Measurements from ENCODE around the gene RUSF1.
"Not testable (repeated sequence)": the region's sequence is repeated elsewhere in the genome, so short reads cannot be mapped to it uniquely, and the experiment has no call there.

The RUSF1 gene

DNA sequence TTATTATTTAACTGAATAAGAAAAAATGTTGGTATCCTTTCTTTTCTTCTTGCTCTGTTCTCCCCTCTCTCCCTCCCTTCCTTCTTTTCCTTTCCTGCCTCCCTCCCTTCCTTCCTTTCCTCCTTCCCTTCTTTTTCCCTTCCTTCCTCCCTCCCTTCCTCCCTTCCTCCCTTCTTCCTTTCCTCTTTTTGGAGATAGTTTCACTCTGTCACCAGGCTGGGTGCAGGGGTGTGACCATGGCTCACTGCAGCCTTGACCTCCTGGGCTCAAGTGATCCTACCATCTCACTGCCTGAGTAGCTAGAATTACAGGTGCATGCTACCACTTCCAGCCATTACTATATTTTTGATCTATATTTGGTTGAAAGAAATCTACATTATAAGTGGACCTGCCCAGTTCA lies 5.7 kb upstream of the RUSF1 start:
- no peak for DNase-seq

DNA sequence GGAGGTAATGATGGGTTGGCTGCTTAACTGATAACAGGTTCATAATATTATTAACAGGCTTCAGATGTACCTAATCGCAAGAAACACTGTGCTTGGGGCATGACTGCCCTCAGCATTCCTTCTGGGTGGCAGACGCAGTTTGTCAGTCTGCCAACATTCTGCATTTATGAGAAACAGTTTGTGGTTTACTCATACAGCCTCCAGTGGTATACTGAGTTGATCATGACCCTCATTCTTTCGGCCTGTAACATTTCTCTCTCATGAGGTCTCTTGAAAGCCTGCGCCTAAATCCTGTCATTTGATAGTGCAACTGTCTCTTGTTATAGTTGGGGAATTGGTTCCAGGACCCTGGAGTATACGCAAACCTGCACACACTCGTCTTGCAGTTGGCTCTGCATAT lies 4.9 kb upstream of the RUSF1 start:
- no peak for DNase-seq

GRCh38 chr16:31508706-31509195 lies 560 bp upstream of the RUSF1 start:
- no peak for DNase-seq

DNA sequence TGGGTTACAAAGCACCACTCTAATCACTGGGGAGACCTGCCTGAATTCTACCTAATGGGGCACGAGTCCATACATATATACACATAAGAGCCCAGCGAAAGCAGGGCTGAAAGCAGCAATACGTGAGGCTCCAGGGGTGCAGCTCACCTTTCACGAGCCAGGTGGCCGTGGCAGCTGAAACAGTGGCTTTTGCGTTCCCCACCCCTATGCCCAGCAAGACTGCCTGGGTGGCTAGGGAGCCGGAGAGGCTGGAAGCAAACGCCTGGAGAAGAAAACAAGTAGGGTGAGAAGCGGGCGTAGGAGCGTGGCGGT lies 618 bp downstream of the RUSF1 start:
- DNase-seq: peak; percentile 14

- DNase-seq: no peak
Observed at GRCh38 chr16:31505483-31505882, 2.7 kb downstream of the RUSF1 start.

- no peak for DNase-seq
Observed at GRCh38 chr16:31504159-31504558, 4.0 kb downstream of the RUSF1 start.

- not testable (repeated sequence) for DNase-seq
Observed at GRCh38 chr16:31503555-31503954, 4.6 kb downstream of the RUSF1 start.

- DNase-seq: no peak
Observed at GRCh38 chr16:31502981-31503380, 5.2 kb downstream of the RUSF1 start.

DNA sequence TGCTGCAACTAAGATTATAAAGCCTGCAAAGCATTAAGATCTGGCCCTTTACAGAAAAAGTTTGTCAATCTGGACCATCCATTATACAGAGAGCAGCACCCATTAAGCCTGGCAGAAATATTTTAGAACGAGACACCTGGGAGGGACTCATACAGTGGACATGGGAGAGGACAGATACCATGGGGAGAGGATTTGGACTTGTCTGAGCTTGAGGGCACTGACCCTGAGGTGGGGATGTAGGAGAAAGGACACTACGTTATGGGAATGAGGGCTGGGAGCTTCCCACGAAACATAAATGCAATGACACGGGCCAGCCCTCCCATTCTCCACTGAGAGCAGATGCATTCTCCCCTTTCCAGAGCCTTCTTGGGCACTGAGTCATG lies 6.2 kb downstream of the RUSF1 start:
- no peak for DNase-seq

GRCh38 chr16:31501226-31501965 lies 6.8 kb downstream of the RUSF1 start:
- DNase-seq: no peak

DNA sequence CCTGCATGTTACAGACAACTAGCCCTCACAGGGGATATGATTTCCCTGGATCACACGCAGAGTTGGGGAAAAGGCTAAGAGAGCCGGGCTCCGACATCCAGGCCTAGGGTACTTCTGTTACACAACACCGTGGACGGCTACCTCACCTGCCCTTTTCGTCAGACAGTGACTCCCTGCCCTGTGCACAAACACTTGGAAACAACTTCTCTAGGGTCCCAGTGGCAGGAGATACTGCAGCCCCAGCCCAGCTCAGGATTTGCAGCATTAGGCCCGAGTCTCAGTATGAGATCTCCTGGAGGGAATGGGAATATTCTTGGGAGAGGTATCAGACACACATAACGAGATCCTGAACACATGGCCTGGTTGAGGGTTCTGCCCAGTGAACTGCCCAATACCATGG lies 8.3 kb downstream of the RUSF1 start:
- DNase-seq: no peak

DNA sequence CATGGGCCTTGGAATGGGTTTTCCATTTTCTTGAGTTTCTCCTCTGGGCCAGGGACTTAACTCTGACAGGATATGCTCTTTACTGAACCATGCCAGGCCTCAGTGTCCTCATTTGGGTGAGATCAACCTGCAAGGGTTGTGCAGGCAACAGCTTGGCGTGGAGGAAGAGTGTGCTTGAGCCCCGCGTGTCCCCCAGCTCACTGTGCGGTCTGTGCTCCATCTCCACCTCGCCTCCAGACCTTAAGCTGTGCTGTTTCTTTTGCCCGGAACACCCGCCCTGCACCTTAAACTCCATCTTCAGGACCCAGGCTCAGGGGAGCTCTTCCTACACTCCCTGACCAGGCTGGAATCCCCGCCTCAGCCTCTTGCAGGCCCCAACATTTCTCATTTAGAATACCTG lies 9.7 kb downstream of the RUSF1 start:
- no peak for DNase-seq

- no peak for DNase-seq
Observed at GRCh38 chr16:31496670-31497069, 11.5 kb downstream of the RUSF1 start.

DNA sequence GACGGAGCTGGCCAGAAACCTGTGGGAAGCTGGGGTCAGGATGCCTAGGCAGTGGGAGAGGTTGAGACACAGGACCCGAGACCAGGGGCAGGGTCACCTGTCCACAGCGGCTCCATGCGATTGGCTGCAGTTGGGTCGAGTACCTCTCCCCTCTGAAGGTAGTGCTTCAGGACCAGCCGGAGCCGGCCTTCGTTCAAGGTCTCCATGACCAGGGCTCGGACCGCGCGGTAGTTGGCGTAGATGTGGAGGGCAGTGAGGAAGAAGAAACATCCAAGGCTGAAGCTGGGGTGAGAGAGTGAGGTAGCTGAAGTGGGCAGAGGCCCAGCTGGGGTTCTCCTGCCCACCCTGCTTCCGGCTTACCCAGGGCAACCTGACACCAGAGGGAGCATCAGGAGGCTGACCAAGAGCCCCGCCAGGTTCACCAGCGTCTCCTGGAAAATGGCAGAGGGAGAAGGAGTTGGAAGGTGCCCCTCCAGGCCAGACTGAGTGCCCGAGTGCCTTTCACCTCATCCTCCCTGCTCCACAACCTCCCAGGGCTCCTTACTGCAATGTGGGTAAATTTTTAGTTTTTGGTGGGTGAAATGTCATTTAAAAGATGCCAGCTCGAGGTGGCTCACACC lies 14.6 kb downstream of the RUSF1 start:
- DNase-seq: no peak

- DNase-seq: no peak
Observed at GRCh38 chr16:31491778-31492418, 16.3 kb downstream of the RUSF1 start.

DNA sequence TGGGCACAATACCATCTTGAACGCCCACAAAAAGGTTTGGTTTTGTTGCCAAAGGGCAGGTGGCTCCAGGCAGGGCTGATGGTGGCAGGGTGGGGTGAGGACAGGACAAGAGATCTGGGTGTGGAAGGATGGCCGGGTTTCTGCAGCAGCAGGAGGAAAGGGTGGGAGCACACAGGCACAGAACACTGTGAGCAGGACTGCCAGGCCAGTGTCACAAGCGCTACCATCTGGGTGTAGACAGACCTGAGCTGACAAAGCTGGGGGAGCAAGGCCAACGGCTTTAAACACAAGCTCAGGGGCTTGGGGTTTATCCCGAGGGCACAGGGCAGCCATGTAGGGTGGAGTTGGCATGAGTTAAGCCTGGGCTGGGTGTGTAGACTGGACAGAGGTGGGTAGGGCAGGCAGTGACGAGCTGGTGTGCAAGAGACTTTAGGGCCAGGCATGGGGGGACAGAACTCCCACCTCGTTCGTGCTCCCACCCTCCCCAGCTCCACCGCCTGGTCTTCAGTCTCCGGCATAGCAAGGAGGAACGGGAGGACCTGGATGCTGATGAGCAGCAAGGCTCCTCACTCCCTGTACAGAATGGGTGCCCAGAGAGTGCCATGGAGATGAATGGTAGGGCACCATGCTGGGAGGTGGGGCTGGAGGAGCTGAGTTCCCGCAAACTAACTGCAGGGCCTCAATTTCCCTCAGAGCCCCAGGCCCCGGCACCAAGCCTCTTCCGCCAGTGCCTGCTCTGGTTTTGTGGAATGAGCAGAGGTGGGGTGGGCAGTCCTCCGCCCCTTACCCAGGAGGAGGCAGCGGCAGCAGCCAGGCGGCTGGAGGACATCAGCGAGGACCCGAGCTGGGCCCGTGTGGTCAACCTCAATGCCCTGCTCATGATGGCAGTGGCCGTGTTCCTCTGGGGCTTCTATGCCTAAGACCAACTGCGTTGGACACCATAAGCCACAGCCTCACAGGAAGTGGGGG lies 18.3 kb downstream of the RUSF1 start:
- no peak for DNase-seq

DNA sequence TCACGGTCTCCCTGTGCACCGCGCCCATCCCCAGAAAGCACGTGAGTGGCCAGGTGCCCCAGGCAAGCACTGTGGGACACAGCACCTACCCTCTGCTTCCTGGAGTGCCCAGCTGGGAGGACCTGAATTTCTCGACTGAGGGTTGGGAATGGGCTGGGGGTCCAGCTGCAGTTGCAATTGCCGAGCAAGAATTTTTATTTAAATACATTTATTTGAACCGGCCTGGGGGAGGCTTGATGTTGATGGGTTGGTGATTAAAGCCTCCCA lies 19.0 kb downstream of the RUSF1 start:
- DNase-seq: no peak

DNA sequence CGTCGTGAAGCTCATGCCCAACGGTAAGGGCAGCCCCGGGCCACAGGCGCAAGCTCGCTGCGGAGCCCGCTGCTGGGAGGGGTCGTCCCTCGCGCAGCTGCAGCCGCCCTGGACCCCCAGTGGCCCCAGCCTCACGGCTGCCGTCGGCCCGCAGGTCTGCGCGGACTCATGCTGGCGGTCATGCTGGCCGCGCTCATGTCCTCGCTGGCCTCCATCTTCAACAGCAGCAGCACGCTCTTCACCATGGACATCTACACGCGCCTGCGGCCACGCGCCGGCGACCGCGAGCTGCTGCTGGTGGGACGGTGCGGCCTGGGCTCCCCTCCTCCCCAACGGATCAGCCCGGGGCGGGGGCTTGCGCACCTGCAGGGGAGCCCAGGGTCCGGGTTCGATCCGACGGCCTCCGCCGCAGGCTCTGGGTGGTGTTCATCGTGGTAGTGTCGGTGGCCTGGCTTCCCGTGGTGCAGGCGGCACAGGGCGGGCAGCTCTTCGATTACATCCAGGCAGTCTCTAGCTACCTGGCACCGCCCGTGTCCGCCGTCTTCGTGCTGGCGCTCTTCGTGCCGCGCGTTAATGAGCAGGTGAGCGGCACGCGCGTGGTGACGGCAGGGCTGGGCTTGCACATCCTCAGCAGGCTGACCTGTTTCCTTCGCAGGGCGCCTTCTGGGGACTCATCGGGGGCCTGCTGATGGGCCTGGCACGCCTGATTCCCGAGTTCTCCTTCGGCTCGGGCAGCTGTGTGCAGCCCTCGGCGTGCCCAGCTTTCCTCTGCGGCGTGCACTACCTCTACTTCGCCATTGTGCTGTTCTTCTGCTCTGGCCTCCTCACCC lies 19.5 kb downstream of the RUSF1 start:
- DNase-seq: no peak

GRCh38 chr16:31487720-31488467 lies 20.3 kb downstream of the RUSF1 start:
- DNase-seq: peak; percentile 74

- DNase-seq: no peak
Observed at GRCh38 chr16:31487071-31487719, 21.0 kb downstream of the RUSF1 start.

- no peak for DNase-seq
Observed at GRCh38 chr16:31486045-31486444, 22.1 kb downstream of the RUSF1 start.
